ENCODE data around the gene IL1RAP.
"Not testable (repeated sequence)": the region's sequence is repeated elsewhere in the genome, so short reads cannot be mapped to it uniquely, and the experiment has no call there.

The IL1RAP gene, protein sequence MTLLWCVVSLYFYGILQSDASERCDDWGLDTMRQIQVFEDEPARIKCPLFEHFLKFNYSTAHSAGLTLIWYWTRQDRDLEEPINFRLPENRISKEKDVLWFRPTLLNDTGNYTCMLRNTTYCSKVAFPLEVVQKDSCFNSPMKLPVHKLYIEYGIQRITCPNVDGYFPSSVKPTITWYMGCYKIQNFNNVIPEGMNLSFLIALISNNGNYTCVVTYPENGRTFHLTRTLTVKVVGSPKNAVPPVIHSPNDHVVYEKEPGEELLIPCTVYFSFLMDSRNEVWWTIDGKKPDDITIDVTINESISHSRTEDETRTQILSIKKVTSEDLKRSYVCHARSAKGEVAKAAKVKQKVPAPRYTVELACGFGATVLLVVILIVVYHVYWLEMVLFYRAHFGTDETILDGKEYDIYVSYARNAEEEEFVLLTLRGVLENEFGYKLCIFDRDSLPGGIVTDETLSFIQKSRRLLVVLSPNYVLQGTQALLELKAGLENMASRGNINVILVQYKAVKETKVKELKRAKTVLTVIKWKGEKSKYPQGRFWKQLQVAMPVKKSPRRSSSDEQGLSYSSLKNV

GRCh38 chr3:190513409-190514370 is at the start of gene IL1RAP:
TSS of gene IL1RAP (plus strand) at chr3:190514085. CDS start at chr3:190564290, 50,205 bp downstream.
- peak; percentile 2 for DNase-seq

- DNase-seq = no peak
These were observed 46.0 kb upstream of the IL1RAP start for GRCh38 chr3:190467922-190468321.

- DNase-seq = not testable (repeated sequence)
These were observed 40.6 kb upstream of the IL1RAP start for GRCh38 chr3:190473261-190473660.

- no peak for DNase-seq
These were observed 32.1 kb upstream of the IL1RAP start for GRCh38 chr3:190481779-190482178.

DNA sequence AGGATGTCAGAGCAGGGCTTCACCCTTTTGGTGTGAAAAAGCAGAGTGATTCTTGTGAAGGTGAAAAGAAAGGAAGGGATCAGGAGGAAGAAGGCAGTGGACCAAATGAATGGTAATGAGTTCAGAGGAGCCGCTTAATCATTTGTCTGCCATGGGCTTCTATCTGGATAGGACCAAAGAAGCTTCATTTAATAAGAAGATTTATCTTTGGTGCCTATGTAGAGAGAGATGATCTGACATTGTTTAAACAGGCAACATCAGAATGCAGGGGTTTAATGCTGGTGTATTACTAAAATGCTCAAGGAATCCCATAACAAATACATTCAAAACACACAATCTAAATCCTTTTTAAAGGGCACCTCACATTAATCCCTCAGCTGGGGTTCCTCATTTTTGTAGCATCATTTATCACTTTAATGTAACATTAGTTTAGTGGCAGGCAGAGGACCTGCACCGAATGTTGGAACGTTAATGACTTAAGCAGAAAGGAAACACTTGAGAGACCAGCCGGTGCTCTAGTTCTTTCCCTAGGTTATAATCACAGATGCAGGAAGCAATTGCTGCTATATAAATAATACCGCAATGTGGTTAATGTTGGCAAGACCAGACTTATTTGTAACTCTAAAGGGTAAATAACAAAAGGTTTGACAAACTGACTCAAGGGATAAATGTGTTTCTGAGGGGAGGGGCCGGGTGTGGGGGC is 27.9 kb upstream of the IL1RAP start:
- no peak for DNase-seq

GRCh38 chr3:190486533-190486864 is 27.4 kb upstream of the IL1RAP start:
- no peak for DNase-seq

DNA sequence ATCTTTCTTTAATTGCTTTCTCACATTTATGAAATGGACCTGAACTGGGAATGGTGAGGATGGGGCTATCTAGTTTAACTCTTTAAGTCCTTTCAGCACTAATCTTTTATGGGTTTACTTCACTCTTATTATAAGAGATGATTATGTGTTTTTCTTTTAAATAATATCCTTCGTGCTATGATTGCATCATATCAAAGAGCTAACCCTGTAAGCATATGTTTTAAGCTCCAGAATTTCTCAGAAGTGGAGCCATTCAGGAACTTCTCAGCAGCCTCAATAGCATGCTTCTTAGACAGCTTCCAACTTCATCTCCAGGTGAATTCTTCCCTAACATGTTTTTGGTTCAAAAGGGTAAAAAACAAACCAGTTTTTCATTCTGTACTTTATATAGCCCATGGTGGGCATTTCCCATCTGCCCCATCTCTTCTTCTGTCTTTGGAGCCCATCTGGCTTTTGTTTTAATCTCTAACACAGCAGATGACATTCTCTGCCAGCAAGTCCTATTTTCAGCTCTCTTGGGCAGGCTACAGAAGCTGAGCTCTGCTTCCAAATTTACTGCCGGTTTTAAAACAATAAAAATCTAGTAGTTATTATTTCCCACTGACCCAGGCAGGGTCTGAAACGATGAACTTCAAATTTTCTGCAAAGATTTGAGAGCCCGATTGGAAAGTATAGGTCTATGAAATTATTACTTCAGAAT is 26.8 kb upstream of the IL1RAP start:
- DNase-seq = no peak

GRCh38 chr3:190491533-190492054 is 22.3 kb upstream of the IL1RAP start:
- no peak for DNase-seq

DNA sequence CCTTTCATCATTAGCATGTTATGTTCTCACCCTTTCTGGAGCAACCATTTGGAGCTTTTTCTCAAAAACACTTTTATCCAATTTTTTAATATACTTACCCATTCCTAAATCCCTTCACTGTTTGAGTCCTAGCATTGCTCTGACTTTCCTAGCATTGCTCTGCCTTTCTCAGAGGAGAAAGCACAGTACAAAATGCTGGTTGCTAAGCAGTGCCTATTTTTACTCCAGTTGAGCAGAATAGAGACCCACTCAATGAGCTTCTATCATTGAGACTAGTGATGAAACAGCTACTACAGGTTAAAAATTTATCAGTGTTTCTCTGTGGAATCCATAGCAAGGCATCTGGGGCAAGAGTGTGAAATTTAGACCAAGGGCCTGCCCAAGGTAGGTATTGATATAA is 21.8 kb upstream of the IL1RAP start:
- DNase-seq = no peak

DNA sequence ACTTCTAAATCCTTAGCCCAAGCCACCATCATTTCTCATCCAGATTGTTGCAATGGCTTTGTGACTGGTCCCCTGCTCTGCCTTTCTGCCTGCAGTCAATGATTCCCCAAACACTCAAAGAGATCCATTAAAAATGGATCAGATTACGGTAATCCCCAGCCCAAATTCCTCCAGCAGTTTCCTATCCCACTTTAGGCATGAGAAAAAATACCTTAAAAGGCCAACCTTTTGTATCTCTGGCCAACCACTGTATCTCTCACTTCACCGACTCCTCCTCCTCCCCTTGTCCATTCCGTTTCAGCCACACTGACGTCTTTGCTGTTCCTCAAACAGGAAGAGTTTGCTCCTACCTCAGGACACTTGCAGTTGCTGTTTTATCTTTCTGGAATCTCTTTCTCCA is 20.9 kb upstream of the IL1RAP start:
- no peak for DNase-seq

DNA sequence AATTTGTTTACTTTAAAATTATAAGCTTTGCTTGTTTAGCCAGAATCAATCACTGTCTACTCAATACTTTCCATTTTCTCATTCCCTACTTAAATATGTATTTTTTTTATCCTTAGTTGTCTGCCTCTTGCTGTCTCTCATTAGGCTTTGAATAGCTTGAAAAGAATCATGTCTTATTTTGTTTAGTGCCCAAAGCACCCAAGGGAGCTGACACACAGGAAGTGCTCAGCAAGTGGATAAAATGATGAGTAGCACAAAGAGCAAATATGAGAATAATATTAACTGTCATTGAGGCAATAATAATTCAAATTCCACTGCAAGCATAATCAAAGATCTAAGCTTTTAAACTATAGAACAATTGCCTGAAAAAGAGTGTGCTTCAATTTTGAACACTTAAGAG is 19.0 kb upstream of the IL1RAP start:
- no peak for DNase-seq

- DNase-seq = no peak
These were observed 18.5 kb upstream of the IL1RAP start for GRCh38 chr3:190495354-190495753.

DNA sequence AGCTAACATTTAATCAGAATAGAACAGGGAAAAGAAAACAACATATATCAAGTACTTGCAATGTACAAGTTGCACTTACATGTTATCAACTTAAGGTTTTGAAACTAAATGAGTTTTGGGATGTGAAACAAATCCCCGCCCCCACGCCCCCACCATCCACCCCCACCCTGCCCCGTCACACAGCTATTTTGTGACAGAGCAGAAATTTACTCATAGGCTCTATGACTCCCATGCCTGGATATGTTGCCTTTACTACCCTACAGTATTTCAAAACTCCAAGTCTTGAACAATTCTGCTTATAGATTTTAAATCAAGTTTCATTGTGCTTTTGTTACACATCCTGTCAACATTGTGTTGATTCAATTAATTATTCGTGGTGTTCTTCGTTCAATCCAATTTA is 18.1 kb upstream of the IL1RAP start:
- DNase-seq = no peak

DNA sequence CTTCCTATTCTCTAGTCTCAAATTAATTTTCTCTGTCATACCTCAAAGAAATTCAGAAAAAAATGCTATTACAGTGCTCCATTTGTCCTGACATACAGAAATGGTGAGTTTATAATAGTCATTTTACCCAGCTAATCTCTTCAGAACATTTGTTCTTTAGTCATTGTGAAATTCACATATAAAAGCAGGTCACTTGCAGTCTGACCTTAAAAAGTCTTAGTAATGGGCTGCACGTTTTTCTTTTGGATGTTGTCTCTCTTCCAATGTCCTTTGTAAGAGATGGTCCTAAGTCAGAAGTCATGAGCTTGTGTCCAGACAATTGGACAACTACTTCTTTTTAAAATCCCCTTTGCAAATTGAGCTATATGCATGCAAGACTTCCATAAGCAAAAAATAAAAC is 17.0 kb upstream of the IL1RAP start:
- no peak for DNase-seq

DNA sequence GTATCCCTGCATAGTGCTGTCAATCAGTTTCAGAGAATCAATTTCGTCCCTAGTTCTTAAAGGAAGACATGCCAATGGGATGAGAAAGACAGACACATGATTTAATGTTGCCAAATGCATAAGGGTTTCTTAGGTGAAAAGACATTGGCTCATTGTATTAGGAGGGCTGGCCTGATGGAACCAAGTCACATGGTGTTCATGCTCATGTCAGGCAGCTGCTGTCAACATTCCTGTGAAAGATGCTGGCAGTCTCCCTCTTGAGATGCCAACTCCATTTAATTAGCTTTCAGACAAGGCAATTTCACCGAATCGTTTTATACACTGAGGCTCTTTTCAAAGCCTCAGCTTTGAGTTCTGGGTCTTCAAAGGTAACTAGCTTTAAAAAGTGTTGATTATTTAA is 16.1 kb upstream of the IL1RAP start:
- no peak for DNase-seq

DNA sequence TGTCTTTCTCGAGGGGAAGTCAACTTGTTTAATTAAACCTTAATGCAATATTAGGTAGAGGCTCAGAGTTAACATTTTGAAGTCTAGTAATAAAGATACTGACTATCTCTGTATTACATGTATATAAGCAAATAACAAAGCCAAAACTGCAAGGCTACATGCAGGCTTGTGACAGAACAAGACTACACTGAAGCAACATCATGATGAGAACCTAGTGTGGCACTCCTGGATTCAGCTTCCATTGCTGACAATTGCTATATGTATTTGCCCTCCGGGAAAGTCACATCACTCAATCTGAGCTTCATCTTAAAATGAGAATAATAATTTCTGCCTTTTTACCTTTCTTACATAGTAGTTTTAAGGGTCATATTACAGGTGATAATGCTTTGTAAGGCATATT is 15.6 kb upstream of the IL1RAP start:
- DNase-seq = no peak

DNA sequence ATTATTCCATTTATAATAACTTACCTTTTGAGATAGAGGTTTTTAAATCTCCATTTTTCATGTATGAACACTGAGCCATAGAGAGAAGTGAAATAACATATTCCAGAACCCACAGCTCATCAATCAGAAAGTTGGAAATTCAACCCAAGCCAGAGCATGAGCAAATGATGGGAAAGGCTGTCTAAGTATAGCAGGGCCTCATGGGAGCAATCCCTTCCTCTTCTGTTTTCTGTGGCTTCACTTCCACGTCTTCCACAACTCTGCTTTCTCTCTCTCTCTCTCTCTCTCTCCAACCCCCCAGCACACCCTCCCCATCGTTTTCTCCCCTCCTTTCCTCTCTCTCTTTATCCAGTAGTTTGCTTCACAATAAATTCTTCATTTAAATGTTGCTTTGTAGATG is 14.8 kb upstream of the IL1RAP start:
- no peak for DNase-seq

- no peak for DNase-seq
These were observed 10.9 kb upstream of the IL1RAP start for GRCh38 chr3:190502946-190503345.

- no peak for DNase-seq
These were observed 9.3 kb upstream of the IL1RAP start for GRCh38 chr3:190504354-190505125.

GRCh38 chr3:190505381-190506003 is 8.4 kb upstream of the IL1RAP start:
- no peak for DNase-seq

- DNase-seq = no peak
These were observed 7.6 kb upstream of the IL1RAP start for GRCh38 chr3:190506271-190506670.

Measured in SHP77 treated with DMSO at 0.1 percent for 48 hours (cell line).